K562 (cell line): Measurements from ENCODE around the gene DUOX2. TPM values are rescaled to one million over a fixed set of nuclear protein-coding genes. Genes with fewer than 3 reads are reported as not detected.

Experiments used
- ATAC-seq: fragments of 200-7000 bp; cut with Tn5 transposase; 3 replicates; pipeline ENCODE4 v1.9.1; 2020; ENCODE audit warnings: moderate library complexity
- BruUV-seq: library from RNA; stranded (reverse); fragments of 400-500 nt; replicated peaks from 2 replicates; lab custom pipeline; 2021; lab: Mats Ljungman, UMichigan
- CTCF ChIA-PET: fragments of 300-600 bp; formaldehyde crosslinking; extraction: SDS; loops from one replicate; lab custom pipeline; 2021; ENCODE audit warnings: low intra/inter-chr PET ratio; lab: Yijun Ruan, JAX
- POLR2A ChIA-PET: fragments of 300-600, 350-650 bp; sonication (Branson Sonifier 250); formaldehyde crosslinking; extraction: SDS; loops from one replicate; lab custom pipeline; 2021; ENCODE audit warnings: antibody characterized with exemption, inconsistent platforms; lab: Yijun Ruan, JAX
- DNase-seq, 4 experiments: peaks; one replicate each; pipeline versions ENCODE4 v3.0.0 to v3.0.0-alpha.2; 2011 to 2018; ENCODE audit warnings: low spot score in 3 of 4, mixed read lengths in 3 of 4; ENCODE audit errors: extremely low read depth in 1 of 4
- FAIRE-seq: peaks from 2 replicates; lab custom pipeline; 2011; peaks lifted over from hg19 to GRCh38; lab: Jason Lieb, UNC
- H2AFZ ChIP-seq: 2 replicates; pipeline ENCODE4 v1.6.0; 2011; ENCODE audit warnings: low read depth, low read length, control low read depth, inconsistent platforms
- H3K27ac ChIP-seq: fragments of 200-600 bp; 3 replicates; pipeline ENCODE4 v1.8.0; 2011; ENCODE audit warnings: low read depth, mild to moderate bottlenecking, control low read depth, inconsistent platforms, low read length, moderate library complexity, mixed read lengths; ENCODE audit errors: extremely low read depth
- H3K27me3 ChIP-seq, 2 experiments: fragments of 300-600 bp in 1 of 2; 2 replicates in 1 of 2; 3 replicates in 1 of 2; pipeline versions ENCODE4 v1.6.0 to v1.8.0; 2011; ENCODE audit warnings: inconsistent platforms in 2 of 2, low read length in 2 of 2, mild to moderate bottlenecking in 1 of 2, mixed read lengths in 1 of 2, moderate library complexity in 1 of 2; ENCODE audit not compliant: control insufficient read depth in 2 of 2, insufficient read depth in 2 of 2
- H3K36me3 ChIP-seq: fragments of 300-600 bp; 3 replicates; pipeline ENCODE4 v1.8.0; 2011; ENCODE audit warnings: mild to moderate bottlenecking, low read length, inconsistent platforms; ENCODE audit not compliant: control insufficient read depth, insufficient read depth
- H3K4me1 ChIP-seq, 2 experiments: fragments of 200-600 bp in 1 of 2; replicated peaks in 1 of 2; 2 replicates in 1 of 2; 3 replicates in 1 of 2; pipeline versions ENCODE4 v1.5.1 to v1.8.0; 2011; ENCODE audit warnings: inconsistent platforms in 2 of 2, low read length in 2 of 2, mild to moderate bottlenecking in 1 of 2, mixed read lengths in 1 of 2, moderate library complexity in 1 of 2; ENCODE audit not compliant: control insufficient read depth in 2 of 2, insufficient read depth in 2 of 2
- H3K4me2 ChIP-seq: 2 replicates; pipeline ENCODE4 v1.6.1; 2011; ENCODE audit warnings: low read length, control low read depth, inconsistent platforms, mixed read lengths; ENCODE audit not compliant: insufficient read depth
- H3K4me3 ChIP-seq: fragments of 200-600 bp; sonication (generic), shearing (Covaris generic); 2 replicates; pipeline ENCODE4 v1.5.1; 2016; ENCODE audit warnings: control low read depth, inconsistent platforms
- H3K79me2 ChIP-seq: fragments of 200-600 bp; 3 replicates; pipeline ENCODE4 v1.8.0; 2011; ENCODE audit warnings: low read length, inconsistent platforms; ENCODE audit not compliant: control insufficient read depth, insufficient read depth
- H3K9ac ChIP-seq, 2 experiments: 2 replicates each; pipeline versions ENCODE4 v1.6.0 to v1.6.1; 2011; ENCODE audit warnings: low read depth in 2 of 2, low read length in 2 of 2, control low read depth in 1 of 2, inconsistent platforms in 1 of 2, mild to moderate bottlenecking in 1 of 2, mixed read lengths in 1 of 2; ENCODE audit not compliant: insufficient read depth in 1 of 2
- H3K9me1 ChIP-seq: one replicate; pipeline ENCODE4 v1.6.0; 2011; ENCODE audit warnings: inconsistent platforms, mild to moderate bottlenecking, low read length, moderate library complexity; ENCODE audit not compliant: control insufficient read depth, insufficient read depth
- H3K9me3 ChIP-seq: replicated peaks from 2 replicates; pipeline ENCODE4 v1.5.1; 2011; ENCODE audit warnings: low read depth, low read length, inconsistent platforms; ENCODE audit not compliant: control insufficient read depth, insufficient read depth
- H4K20me1 ChIP-seq: replicated peaks from 2 replicates; pipeline ENCODE4 v1.6.1; 2011; ENCODE audit warnings: low read length, inconsistent platforms, mixed read lengths; ENCODE audit not compliant: control insufficient read depth, insufficient read depth
- BRCA1 ChIP-seq, 2 experiments: fragments of 450-650 bp in 1 of 2; sonication (generic) in 1 of 2; formaldehyde crosslinking in 1 of 2; IDR thresholded peaks; 2 replicates each; pipeline versions ENCODE4 v1.5.0 to v1.6.1; 2017 to 2020; ENCODE audit warnings: mild to moderate bottlenecking in 1 of 2, missing genetic modification reagents in 1 of 2
- CREB1 ChIP-seq, 2 experiments: sonication (generic) in 1 of 2; formaldehyde crosslinking in 1 of 2; IDR thresholded peaks; 2 replicates each; pipeline versions ENCODE4 v1.6.1 to v1.8.0; 2012 to 2022; ENCODE audit warnings: inconsistent platforms in 1 of 2, mild to moderate bottlenecking in 1 of 2, missing genetic modification reagents in 1 of 2, moderate library complexity in 1 of 2
- EP400 ChIP-seq: fragments of 450-650 bp; IDR thresholded peaks from 2 replicates; pipeline ENCODE4 v1.6.1; 2017; ENCODE audit warnings: antibody characterized with exemption, mild to moderate bottlenecking, moderate library complexity
- FUS ChIP-seq: fragments of 200-400 bp; formaldehyde crosslinking; optimal IDR thresholded peaks from 2 replicates; pipeline ENCODE3; 2017; ENCODE audit warnings: low read depth, low read length
- HSF4 ChIP-seq: fragments of 250-450 bp; sonication (Bioruptor Pico); IDR thresholded peaks from 2 replicates; pipeline ENCODE4 v2.1.2; 2022; ENCODE audit warnings: mild to moderate bottlenecking, moderate library complexity, borderline replicate concordance
- NCOR1 ChIP-seq: fragments of 450-650 bp; IDR thresholded peaks from 2 replicates; pipeline ENCODE4 v1.6.1; 2016; ENCODE audit warnings: mild to moderate bottlenecking, moderate library complexity
- TARDBP ChIP-seq: fragments of 450-650 bp; IDR thresholded peaks from 2 replicates; pipeline ENCODE4 v1.6.1; 2016
- ZNF224 ChIP-seq: sonication (generic); formaldehyde crosslinking; IDR thresholded peaks from 2 replicates; pipeline ENCODE4 v1.8.0; 2022; ENCODE audit warnings: mild to moderate bottlenecking, missing genetic modification reagents
- ZNF316 ChIP-seq: fragments of 450-650 bp; IDR thresholded peaks from 2 replicates; pipeline ENCODE4 v1.6.1; 2016
- ZNF354B ChIP-seq: fragments of 250-450 bp; sonication (Bioruptor Pico); IDR thresholded peaks from 2 replicates; pipeline ENCODE4 v1.4.0; 2020
- ZNF384 ChIP-seq: IDR thresholded peaks from 2 replicates; pipeline ENCODE4 v1.6.1; 2012; ENCODE audit warnings: low read depth, low read length, improper control_type of control experiment
- WGBS: fragments of 100-300 bp; shearing (Covaris generic); methylation state at CpG from one replicate; pipeline ENCODE4 v1.1.6; 2016; ENCODE audit warnings: low coverage, mixed read lengths; ENCODE audit not compliant: insufficient coverage; ENCODE audit errors: missing lambda C conversion rate; 5-methylcytosine and 5-hydroxymethylcytosine counted together
- in situ Hi-C: fragments of 300-500 bp; cut with MboI; formaldehyde crosslinking; loops from 4 replicates; pipeline ENCODE4 v1.15.0; 2018; ENCODE audit warnings: inconsistent platforms, mixed read lengths
- intact Hi-C: fragments of 100-400 bp; cut with micrococcal nuclease; formaldehyde crosslinking; loops from 2 replicates; pipeline ENCODE4 v1.14.2; 2022
- polyA plus RNA-seq, 8 experiments: library from polyadenylated mRNA; depleted of rRNA in 4 of 8; stranded (reverse) in 5 of 8; unstranded in 3 of 8; fragments of >200 nt; fragmentation: Nextera tagmentation in 2 of 8; fragmentation: Illumina TruSeq in 1 of 8; extraction: Ambion mirVana in 2 of 8; extraction: Trizol in 1 of 8; gene quantifications; 2 replicates each; pipeline versions ENCODE4 v1.2.1 to v1.2.3, GENCODE V29; 2011 to 2014; ENCODE audit warnings: inconsistent platforms in 1 of 8, missing spikeins in 1 of 8
- total RNA-seq, 7 experiments: library from RNA; depleted of rRNA in 6 of 7; stranded (reverse); fragments of >200 nt in 6 of 7; fragmentation: Illumina TruSeq in 2 of 7; extraction: Trizol in 2 of 7; gene quantifications; 2 replicates each; pipeline versions ENCODE4 v1.2.1 to v1.2.3, GENCODE V29; 2011 to 2021; ENCODE audit warnings: low replicate concordance in 1 of 7
- TF ChIP-seq, protein P1 (sequence below): fragments of 450-650 bp; formaldehyde crosslinking; IDR thresholded peaks from 2 replicates; pipeline ENCODE4 v1.4.0; 2020; ENCODE audit warnings: mild to moderate bottlenecking
- TF ChIP-seq, protein P2 (sequence below): fragments of 250-450 bp; sonication (Bioruptor Pico); IDR thresholded peaks from 2 replicates; pipeline ENCODE4 v1.9.0; 2021; ENCODE audit warnings: mild to moderate bottlenecking
- TF ChIP-seq, protein P3 (sequence below), 2 experiments: fragments of 450-650 bp; IDR thresholded peaks; 2 replicates each; pipeline ENCODE4 v1.6.1; 2016; ENCODE audit warnings: mild to moderate bottlenecking in 2 of 2, borderline replicate concordance in 1 of 2, low read depth in 1 of 2, moderate library complexity in 1 of 2

Gene DUOX2
- total and polyA plus RNA-seq, 9 of the 15 experiments (the other 6 are each of a cell fraction or from before 2014, with no cell fraction given): 0.01 to 0.03 (median 0.02) TPM; not detected in 6

DNA sequence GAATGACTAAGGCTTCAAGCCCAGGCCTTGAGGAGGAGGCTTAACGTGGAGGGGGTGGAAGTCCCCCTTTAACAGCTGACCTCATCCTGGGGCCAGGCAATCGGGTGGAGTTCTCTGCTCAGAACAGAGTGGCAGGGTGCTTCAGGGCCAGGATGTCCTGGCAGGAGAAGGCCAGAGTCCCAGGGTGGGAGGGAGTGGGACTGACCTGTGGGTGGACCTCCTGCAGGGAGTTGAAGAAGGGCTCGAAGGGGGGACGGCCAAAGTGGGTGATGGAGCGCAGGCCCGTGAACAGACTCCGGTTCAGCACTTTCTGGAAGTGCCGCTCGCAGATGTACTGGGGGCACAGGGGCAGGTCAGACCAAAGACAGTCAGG lies 19.6 kb downstream of the DUOX2 start:
- no peak overlapping the region for H3K4me3 ChIP-seq
- CTCF ChIA-PET: no interaction called here
- H3K79me2 ChIP-seq: no peaks in the 10 kb centered on the region
- H3K9me3 ChIP-seq: no peaks in the 10 kb centered on the region
- H3K9ac ChIP-seq: no peak overlapping the region
- no TSS peak for BruUV-seq
- POLR2A ChIA-PET: interaction anchor here (1.1 kb wide), 1 partner anchor 10 kb away, joined by 3 read pairs; no protein-coding TSS in a partner anchor
- peaks cover 13 to 20% of the 10 kb centered on the region in 2 experiments; a peak in 4 of 5 replicates for H3K4me1 ChIP-seq
- no peak overlapping the region for H3K27ac ChIP-seq
- WGBS: 71% methylated on average over 7 of the region's 9 CpGs
- H2AFZ ChIP-seq: no peak overlapping the region
- no peaks in the 10 kb centered on the region for H3K9me1 ChIP-seq
- no peaks in the 10 kb centered on the region for H3K36me3 ChIP-seq
- H3K4me2 ChIP-seq: no peak overlapping the region
- no peaks in the 10 kb centered on the region for H4K20me1 ChIP-seq
- ATAC-seq: no peak; the same call in 2 of the 3 replicates
- H3K27me3 ChIP-seq: no peaks in the 10 kb centered on the region
- in situ Hi-C loops: no loop called here
- intact Hi-C loops: no loop called here
- DNase-seq: no peak
- FAIRE-seq: no peak
- TF ChIP-seq ZNF384 (no peak), ZNF224 (CRISPR knock-in tag) (no peak), HSF4 (no peak), NCOR1 (no peak), EP400 (no peak), FUS (no peak), ZNF316 (no peak), BRCA1 (IDR thresholded peaks at IDR 0.05) (no peak), BRCA1 (CRISPR knock-in tag; IDR thresholded peaks at IDR 0.05) (no peak), TARDBP (no peak), ZNF354B (CRISPR knock-in tag) (no peak), CREB1 (IDR thresholded peaks at IDR 0.05) (no peak), CREB1 (CRISPR knock-in tag; IDR thresholded peaks at IDR 0.05) (no peak)
- TF ChIP-seq, protein P1, sequence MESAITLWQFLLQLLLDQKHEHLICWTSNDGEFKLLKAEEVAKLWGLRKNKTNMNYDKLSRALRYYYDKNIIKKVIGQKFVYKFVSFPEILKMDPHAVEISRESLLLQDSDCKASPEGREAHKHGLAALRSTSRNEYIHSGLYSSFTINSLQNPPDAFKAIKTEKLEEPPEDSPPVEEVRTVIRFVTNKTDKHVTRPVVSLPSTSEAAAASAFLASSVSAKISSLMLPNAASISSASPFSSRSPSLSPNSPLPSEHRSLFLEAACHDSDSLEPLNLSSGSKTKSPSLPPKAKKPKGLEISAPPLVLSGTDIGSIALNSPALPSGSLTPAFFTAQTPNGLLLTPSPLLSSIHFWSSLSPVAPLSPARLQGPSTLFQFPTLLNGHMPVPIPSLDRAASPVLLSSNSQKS (CRISPR knock-in tag): no peak
- TF ChIP-seq, protein P2, sequence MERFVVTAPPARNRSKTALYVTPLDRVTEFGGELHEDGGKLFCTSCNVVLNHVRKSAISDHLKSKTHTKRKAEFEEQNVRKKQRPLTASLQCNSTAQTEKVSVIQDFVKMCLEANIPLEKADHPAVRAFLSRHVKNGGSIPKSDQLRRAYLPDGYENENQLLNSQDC: no peak
- TF ChIP-seq, protein P3, sequence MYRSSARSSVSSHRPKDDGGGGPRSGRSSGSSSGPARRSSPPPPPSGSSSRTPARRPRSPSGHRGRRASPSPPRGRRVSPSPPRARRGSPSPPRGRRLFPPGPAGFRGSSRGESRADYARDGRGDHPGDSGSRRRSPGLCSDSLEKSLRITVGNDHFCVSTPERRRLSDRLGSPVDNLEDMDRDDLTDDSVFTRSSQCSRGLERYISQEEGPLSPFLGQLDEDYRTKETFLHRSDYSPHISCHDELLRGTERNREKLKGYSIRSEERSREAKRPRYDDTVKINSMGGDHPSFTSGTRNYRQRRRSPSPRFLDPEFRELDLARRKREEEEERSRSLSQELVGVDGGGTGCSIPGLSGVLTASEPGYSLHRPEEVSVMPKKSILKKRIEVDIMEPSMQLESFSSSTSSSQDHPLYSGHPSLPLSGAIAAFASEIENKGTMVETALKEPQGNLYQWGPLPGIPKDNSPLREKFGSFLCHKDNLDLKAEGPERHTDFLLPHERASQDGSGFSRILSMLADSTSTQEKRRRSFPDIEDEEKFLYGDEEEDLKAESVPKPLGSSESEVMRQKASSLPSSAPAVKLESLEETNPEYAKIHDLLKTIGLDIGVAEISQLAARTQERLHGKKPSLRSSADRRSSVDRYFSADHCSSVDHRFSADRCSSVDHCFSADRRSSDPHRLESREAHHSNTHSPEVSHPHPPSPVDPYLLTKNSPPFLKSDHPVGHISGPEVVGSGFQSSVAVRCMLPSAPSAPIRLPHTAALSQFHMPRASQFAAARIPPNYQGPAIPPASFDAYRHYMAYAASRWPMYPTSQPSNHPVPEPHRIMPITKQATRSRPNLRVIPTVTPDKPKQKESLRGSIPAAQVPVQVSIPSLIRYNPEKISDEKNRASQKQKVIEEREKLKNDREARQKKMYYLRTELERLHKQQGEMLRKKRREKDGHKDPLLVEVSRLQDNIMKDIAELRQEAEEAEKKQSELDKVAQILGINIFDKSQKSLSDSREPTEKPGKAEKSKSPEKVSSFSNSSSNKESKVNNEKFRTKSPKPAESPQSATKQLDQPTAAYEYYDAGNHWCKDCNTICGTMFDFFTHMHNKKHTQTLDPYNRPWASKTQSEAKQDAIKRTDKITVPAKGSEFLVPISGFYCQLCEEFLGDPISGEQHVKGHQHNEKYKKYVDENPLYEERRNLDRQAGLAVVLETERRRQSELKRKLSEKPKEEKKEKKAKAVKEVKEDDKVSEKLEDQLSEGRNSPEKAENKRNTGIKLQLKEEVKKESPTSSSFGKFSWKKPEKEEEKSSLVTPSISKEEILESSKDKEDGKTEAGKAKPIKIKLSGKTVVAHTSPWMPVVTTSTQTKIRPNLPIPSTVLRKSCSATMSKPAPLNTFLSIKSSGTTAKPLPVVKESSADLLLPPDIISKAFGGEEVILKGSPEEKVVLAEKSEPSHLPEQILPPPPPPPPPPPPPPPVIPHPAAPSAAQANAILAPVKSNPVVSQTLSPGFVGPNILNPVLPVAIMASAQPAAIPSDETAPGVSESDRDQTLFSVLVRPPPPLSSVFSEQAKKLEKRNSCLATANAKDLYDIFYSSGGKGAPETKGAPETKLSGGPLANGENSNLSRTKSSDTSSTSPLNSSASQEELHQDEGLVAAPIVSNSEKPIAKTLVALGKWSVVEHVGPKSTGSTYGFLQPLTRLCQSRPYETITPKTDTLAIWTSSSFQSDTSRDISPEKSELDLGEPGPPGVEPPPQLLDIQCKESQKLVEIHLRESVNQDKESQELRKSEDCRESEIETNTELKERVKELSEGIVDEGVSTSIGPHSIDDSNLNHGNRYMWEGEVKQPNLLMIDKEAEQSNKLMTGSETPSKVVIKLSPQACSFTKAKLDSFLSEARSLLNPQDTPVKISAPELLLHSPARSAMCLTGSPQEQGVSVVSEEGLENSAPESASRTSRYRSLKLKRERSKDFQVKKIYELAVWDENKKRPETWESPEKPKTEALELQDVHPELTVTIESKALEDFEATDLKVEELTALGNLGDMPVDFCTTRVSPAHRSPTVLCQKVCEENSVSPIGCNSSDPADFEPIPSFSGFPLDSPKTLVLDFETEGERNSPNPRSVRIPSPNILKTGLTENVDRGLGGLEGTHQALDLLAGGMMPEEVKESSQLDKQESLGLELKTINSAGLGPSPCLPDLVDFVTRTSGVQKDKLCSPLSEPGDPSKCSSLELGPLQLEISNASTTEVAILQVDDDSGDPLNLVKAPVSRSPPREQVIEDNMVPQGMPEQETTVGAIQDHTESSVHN (IDR thresholded peaks at IDR 0.05; ENCODE audit: borderline replicate concordance in 1 of 2, low read depth in 1 of 2): no peak
